Panc1 (cell line): ENCODE measurements around the gene PRR29. TPM values are rescaled to one million over a fixed set of nuclear protein-coding genes. Genes with fewer than 3 reads are reported as not detected.

ENCODE experiments used
- ATAC-seq: fragments of 200-7000 bp; cut with Tn5 transposase; 2 replicates; pipeline ENCODE4 v1.9.1; 2020; ENCODE audit warnings: mild to moderate bottlenecking, moderate library complexity
- BruUV-seq: library from RNA; stranded (reverse); fragments of 400-500 nt; replicated peaks from 2 replicates; lab custom pipeline; 2021; lab: Mats Ljungman, UMichigan
- CTCF ChIA-PET: fragments of 300-600 bp; sonication (Branson Sonifier 250); formaldehyde crosslinking; loops from one replicate; lab custom pipeline; 2022; ENCODE audit warnings: antibody characterized with exemption; lab: Charles Lee
- POLR2A ChIA-PET: fragments of 300-600 bp; sonication (Branson Sonifier 250); formaldehyde crosslinking; loops from one replicate; lab custom pipeline; 2022; ENCODE audit warnings: antibody characterized with exemption; lab: Charles Lee
- DNase-seq: peaks from one replicate; pipeline ENCODE4 v3.0.0-alpha.2; 2010; ENCODE audit warnings: low read depth, low spot score
- H3K27ac ChIP-seq: 2 replicates; pipeline ENCODE4 v1.5.1; 2011; ENCODE audit warnings: mild to moderate bottlenecking, low read length, inconsistent platforms
- H3K27me3 ChIP-seq: fragments of 200-500 bp; sonication (Bioruptor generic); 2 replicates; pipeline ENCODE4 v1.6.0; 2014; ENCODE audit warnings: low read length, inconsistent platforms; ENCODE audit not compliant: control insufficient read depth, insufficient read depth
- H3K36me3 ChIP-seq: fragments of 200-500 bp; sonication (Bioruptor generic); 2 replicates; pipeline ENCODE4 v1.5.1; 2014; ENCODE audit warnings: inconsistent platforms, mild to moderate bottlenecking, low read length, moderate library complexity; ENCODE audit not compliant: control insufficient read depth, insufficient read depth
- H3K4me1 ChIP-seq: 2 replicates; pipeline ENCODE4 v1.5.1; 2011; ENCODE audit warnings: inconsistent platforms, mild to moderate bottlenecking, low read length, moderate library complexity; ENCODE audit not compliant: control insufficient read depth, insufficient read depth
- H3K4me3 ChIP-seq, 2 experiments: 2 replicates each; pipeline ENCODE4 v1.5.1; 2011 to 2012; ENCODE audit warnings: low read depth in 2 of 2, low read length in 2 of 2, mild to moderate bottlenecking in 2 of 2, inconsistent platforms in 1 of 2, moderate library complexity in 1 of 2
- H3K9me3 ChIP-seq: fragments of 200-500 bp; sonication (Bioruptor generic); 2 replicates; pipeline ENCODE4 v1.5.1; 2014; ENCODE audit warnings: low read depth, mild to moderate bottlenecking, inconsistent platforms, low read length, moderate library complexity; ENCODE audit not compliant: control insufficient read depth, insufficient read depth
- POLR2AphosphoS5 ChIP-seq: IDR thresholded peaks from 2 replicates; pipeline ENCODE4 v1.6.1; 2012; ENCODE audit warnings: mild to moderate bottlenecking, low read depth, low read length, moderate library complexity
- REST ChIP-seq, 2 experiments: IDR thresholded peaks; 2 replicates each; pipeline ENCODE4 v1.6.1; 2011 to 2012; ENCODE audit warnings: low read depth in 2 of 2, control low read depth in 1 of 2, low read length in 1 of 2, mild to moderate bottlenecking in 1 of 2, moderate library complexity in 1 of 2; ENCODE audit not compliant: insufficient read depth in 1 of 2
- SIN3A ChIP-seq: IDR thresholded peaks from 2 replicates; pipeline ENCODE4 v1.6.1; 2012; ENCODE audit warnings: low read depth, mild to moderate bottlenecking, low read length, moderate library complexity, borderline replicate concordance; ENCODE audit not compliant: insufficient read depth
- TCF7L2 ChIP-seq: IDR thresholded peaks from 2 replicates; pipeline ENCODE4 v1.6.1; 2011; ENCODE audit warnings: mild to moderate bottlenecking, low read depth, low read length, inconsistent platforms
- in situ Hi-C: cut with HindIII; loops from 2 replicates; pipeline ENCODE4 v1.10.0; 2016; ENCODE audit warnings: low sequenced_read_pairs, low pct_unique_long_range_greater_than_20kb
- intact Hi-C: fragments of 100-400 bp; cut with micrococcal nuclease; formaldehyde crosslinking; loops from one replicate; pipeline ENCODE4 v1.10.0; 2022; ENCODE audit not compliant: unreplicated experiment
- total RNA-seq: library from RNA; stranded (reverse); gene quantifications from one replicate; pipeline ENCODE4 v1.2.1, GENCODE V29; 2021; ENCODE audit not compliant: unreplicated experiment
- TF ChIP-seq, protein P1 (sequence below): fragments of 450-650 bp; IDR thresholded peaks from 2 replicates; pipeline ENCODE4 v1.5.1; 2017; ENCODE audit warnings: mild to moderate bottlenecking

PRR29 gene
- total RNA-seq, 1 experiment from 2014 or later = 0.10 TPM

- DNase-seq = no peak
- BruUV-seq = no TSS peak
- intact Hi-C loops (no loop called here), in situ Hi-C loops (no loop called here)
- no peaks in the 10 kb centered on the region for H3K9me3 ChIP-seq
- no peaks in the 10 kb centered on the region for H3K4me1 ChIP-seq
- CTCF ChIA-PET = no interaction called here
- H3K36me3 ChIP-seq = no peaks in the 10 kb centered on the region
- POLR2A ChIA-PET = no interaction called here
- TF ChIP-seq, protein P1, sequence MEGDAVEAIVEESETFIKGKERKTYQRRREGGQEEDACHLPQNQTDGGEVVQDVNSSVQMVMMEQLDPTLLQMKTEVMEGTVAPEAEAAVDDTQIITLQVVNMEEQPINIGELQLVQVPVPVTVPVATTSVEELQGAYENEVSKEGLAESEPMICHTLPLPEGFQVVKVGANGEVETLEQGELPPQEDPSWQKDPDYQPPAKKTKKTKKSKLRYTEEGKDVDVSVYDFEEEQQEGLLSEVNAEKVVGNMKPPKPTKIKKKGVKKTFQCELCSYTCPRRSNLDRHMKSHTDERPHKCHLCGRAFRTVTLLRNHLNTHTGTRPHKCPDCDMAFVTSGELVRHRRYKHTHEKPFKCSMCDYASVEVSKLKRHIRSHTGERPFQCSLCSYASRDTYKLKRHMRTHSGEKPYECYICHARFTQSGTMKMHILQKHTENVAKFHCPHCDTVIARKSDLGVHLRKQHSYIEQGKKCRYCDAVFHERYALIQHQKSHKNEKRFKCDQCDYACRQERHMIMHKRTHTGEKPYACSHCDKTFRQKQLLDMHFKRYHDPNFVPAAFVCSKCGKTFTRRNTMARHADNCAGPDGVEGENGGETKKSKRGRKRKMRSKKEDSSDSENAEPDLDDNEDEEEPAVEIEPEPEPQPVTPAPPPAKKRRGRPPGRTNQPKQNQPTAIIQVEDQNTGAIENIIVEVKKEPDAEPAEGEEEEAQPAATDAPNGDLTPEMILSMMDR = no peak
- TF ChIP-seq POLR2AphosphoS5 = no peak
- no peak for TF ChIP-seq TCF7L2
- TF ChIP-seq SIN3A = no peak
- TF ChIP-seq REST (IDR thresholded peaks at IDR 0.05; ENCODE audit: insufficient read depth in 1 of 2, low read depth in 2 of 2, low read length in 1 of 2) = no peak
- no peak overlapping the region for H3K4me3 ChIP-seq
- H3K27ac ChIP-seq = no peak overlapping the region
- H3K27me3 ChIP-seq = no peaks in the 10 kb centered on the region
- ATAC-seq = no peak
Measured at GRCh38 chr17:64036198-64036922, 38.2 kb downstream of the PRR29 start.

DNA sequence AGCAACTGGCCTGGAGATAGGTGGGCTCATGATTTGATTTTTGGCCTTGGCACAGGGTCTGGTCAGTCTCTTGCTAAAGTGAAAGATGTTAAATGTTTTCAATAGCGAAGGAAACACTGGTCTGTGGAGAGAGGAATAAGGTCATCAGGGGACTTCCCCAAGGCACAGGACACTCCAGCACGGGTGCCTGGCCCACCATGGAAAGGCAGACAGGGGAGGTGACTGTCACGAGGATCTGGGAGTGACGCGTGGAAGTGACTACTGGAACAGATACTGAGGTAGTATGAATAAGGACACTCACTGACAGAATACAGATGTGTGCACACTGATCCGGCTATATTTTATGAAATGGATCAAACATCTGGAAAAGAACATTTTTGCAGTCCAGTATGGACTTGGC, 39.0 kb downstream of the PRR29 start:
- no peak overlapping the region for H3K4me3 ChIP-seq
- H3K36me3 ChIP-seq = no peaks in the 10 kb centered on the region
- no peaks in the 10 kb centered on the region for H3K9me3 ChIP-seq
- ATAC-seq = no peak
- intact Hi-C loops (no loop called here), in situ Hi-C loops (no loop called here)
- no peaks in the 10 kb centered on the region for H3K27me3 ChIP-seq
- no peak for DNase-seq
- BruUV-seq = no TSS peak
- no peak overlapping the region for H3K27ac ChIP-seq
- no peaks in the 10 kb centered on the region for H3K4me1 ChIP-seq
- TF ChIP-seq REST (IDR thresholded peaks at IDR 0.05; ENCODE audit: insufficient read depth in 1 of 2, low read depth in 2 of 2, low read length in 1 of 2) (no peak), TCF7L2 (no peak), SIN3A (no peak), POLR2AphosphoS5 (no peak)
- TF ChIP-seq, protein P1 = no peak
- CTCF ChIA-PET = no interaction called here
- POLR2A ChIA-PET = no interaction called here
